GM18519 (cell line): ENCODE measurements around the gene ATXN1.

ENCODE experiments used
- ATAC-seq: cut with Tn5 transposase; IDR thresholded peaks from one replicate; pipeline ENCODE4 v1.9.1; 2021; ENCODE audit warnings: mild to moderate bottlenecking, moderate library complexity; ENCODE audit not compliant: unreplicated experiment, low FRiP score

ATXN1 gene

GRCh38 chr6:16659466-16660156 lies 101.6 kb downstream of the ATXN1 start:
- no peak for ATAC-seq

GRCh38 chr6:16658348-16659034 lies 102.8 kb downstream of the ATXN1 start:
- ATAC-seq = no peak

- no peak for ATAC-seq
Measured at GRCh38 chr6:16657768-16658167, 103.5 kb downstream of the ATXN1 start.

GRCh38 chr6:16656451-16656850 lies 104.8 kb downstream of the ATXN1 start:
- no peak for ATAC-seq

GRCh38 chr6:16654701-16655100 lies 106.6 kb downstream of the ATXN1 start:
- ATAC-seq = no peak

GRCh38 chr6:16653226-16653625 lies 108.0 kb downstream of the ATXN1 start:
- no peak for ATAC-seq

- ATAC-seq = no peak
Measured at GRCh38 chr6:16651871-16652270, 109.4 kb downstream of the ATXN1 start.

GRCh38 chr6:16649890-16650289 lies 111.4 kb downstream of the ATXN1 start:
- ATAC-seq = no peak

- no peak for ATAC-seq
Measured at GRCh38 chr6:16649241-16649640, 112.0 kb downstream of the ATXN1 start.

- ATAC-seq = no peak
Measured at GRCh38 chr6:16648003-16648402, 113.3 kb downstream of the ATXN1 start.

GRCh38 chr6:16647422-16647821 lies 113.8 kb downstream of the ATXN1 start:
- ATAC-seq = no peak

- ATAC-seq = no peak
Measured at GRCh38 chr6:16644540-16645250, 116.6 kb downstream of the ATXN1 start.

- ATAC-seq = no peak
Measured at GRCh38 chr6:16639684-16640480, 121.4 kb downstream of the ATXN1 start.

GRCh38 chr6:16637635-16638034 lies 123.6 kb downstream of the ATXN1 start:
- ATAC-seq = no peak

GRCh38 chr6:16635810-16636602 lies 125.3 kb downstream of the ATXN1 start:
- no peak for ATAC-seq

- ATAC-seq = no peak
Measured at GRCh38 chr6:16635291-16635809, 125.9 kb downstream of the ATXN1 start.

GRCh38 chr6:16634855-16635254 lies 126.4 kb downstream of the ATXN1 start:
- ATAC-seq = no peak

- ATAC-seq = no peak
Measured at GRCh38 chr6:16633961-16634360, 127.3 kb downstream of the ATXN1 start.

- no peak for ATAC-seq
Measured at GRCh38 chr6:16633465-16633864, 127.8 kb downstream of the ATXN1 start.

- ATAC-seq = no peak
Measured at GRCh38 chr6:16632101-16632500, 129.2 kb downstream of the ATXN1 start.
